Stimulated activated CD8-positive, alpha-beta memory T cell treated with anti-CD3 and anti-CD28 coated beads, Interleukin-4, amount 100 ng/mL, for 4 hours (primary cell): Measurements from ENCODE around the gene ERCC6.
A peak's percentile ranks its signal among the peaks of the same experiment; 100 is the strongest.

Source experiments
- DNase-seq, 2 donors: peaks; one replicate each; pipeline ENCODE4 v3.0.0-alpha.2; 2020; ENCODE audit warnings: low read depth in 2 of 2, low spot score in 1 of 2

ERCC6 gene

GRCh38 chr10:49538381-49539319, at the start of gene ERCC6:
ERCC6 (minus strand) TSS chr10:49539121.
- DNase-seq = peak; percentile 92 to 93

- DNase-seq = no peak
Observed at GRCh38 chr10:49587981-49588380, 49.1 kb upstream of the ERCC6 start.

GRCh38 chr10:49585387-49585786, 46.5 kb upstream of the ERCC6 start:
- no peak for DNase-seq

- no peak for DNase-seq
Observed at GRCh38 chr10:49579621-49580020, 40.7 kb upstream of the ERCC6 start.

DNA sequence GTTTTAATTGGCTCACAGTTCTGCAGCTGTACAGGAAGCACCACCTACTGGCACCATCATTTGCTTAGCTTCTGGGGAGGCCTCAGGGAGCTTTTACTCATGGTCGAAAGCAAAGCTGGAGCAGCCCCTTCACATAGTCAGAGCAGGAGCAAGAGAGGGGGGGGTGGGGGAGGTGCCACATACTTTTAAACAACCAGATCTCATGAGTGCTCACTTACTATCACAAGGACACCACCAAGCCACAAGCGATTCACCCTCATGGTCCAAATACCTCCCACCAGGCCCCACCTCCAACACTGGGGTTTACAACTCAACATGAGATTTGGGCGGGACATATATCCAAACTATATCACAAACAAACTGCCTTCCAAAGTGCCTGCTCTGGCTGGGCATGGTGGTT, 39.5 kb upstream of the ERCC6 start:
- DNase-seq = no peak

- DNase-seq = no peak
Observed at GRCh38 chr10:49577182-49577925, 38.4 kb upstream of the ERCC6 start.

- DNase-seq = no peak
Observed at GRCh38 chr10:49575489-49576072, 36.7 kb upstream of the ERCC6 start.

DNA sequence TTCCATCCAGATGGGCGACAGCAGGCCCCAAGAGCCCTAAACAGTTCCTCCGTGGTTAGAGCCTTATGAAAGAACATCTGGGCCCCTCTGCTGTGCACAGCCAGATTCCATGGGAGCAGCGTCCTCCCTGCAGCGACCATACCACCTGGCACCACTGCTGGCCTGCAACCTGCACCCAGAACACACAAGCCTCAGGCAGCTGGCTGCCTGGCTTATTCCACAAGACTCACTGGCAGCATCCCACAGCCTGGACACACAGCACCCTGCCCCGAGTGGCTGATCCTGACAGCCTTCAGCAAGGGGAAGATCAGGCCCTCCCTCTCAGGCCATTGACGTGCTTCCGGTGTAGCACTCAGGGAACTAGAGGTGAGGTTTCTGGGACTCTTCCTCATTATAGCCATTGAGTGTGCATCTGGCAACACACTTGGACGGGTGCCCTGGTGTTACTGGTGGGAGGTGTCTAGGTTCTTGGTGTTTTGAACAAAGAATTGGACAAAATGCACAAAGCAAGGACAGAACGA, 33.7 kb upstream of the ERCC6 start:
- no peak for DNase-seq

GRCh38 chr10:49571388-49571787, 32.5 kb upstream of the ERCC6 start:
- no peak for DNase-seq

DNA sequence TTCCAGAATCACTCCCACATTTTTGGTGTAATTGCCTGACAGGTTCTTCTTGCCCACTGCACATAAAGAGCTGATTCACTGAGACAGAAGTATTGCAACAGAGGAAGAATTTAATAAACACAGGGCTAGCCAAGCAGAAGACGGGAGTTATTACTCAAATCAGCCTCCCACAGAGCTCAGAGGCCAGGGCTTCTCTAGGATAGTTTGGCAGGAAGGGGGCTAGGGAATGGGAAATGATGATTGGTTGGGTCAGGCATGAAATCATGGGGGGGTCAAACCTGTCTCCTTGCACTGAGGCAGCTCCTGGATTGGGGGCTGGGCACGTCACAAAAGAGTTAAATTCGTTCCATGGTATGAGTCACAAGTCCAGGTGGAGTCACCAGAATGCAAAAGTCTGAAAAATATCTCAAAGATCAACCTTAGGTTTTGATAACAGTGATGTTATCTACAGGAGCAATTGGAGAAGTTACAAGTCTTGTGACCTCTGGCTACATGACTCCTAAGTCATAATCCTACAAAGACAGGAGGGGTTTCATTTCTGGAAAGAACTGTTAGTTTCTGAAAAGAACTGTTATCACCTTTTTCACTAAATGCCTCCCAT, 30.2 kb upstream of the ERCC6 start:
- DNase-seq = no peak

- DNase-seq = no peak
Observed at GRCh38 chr10:49568235-49568634, 29.3 kb upstream of the ERCC6 start.

- DNase-seq = no peak
Observed at GRCh38 chr10:49567810-49568209, 28.9 kb upstream of the ERCC6 start.

DNA sequence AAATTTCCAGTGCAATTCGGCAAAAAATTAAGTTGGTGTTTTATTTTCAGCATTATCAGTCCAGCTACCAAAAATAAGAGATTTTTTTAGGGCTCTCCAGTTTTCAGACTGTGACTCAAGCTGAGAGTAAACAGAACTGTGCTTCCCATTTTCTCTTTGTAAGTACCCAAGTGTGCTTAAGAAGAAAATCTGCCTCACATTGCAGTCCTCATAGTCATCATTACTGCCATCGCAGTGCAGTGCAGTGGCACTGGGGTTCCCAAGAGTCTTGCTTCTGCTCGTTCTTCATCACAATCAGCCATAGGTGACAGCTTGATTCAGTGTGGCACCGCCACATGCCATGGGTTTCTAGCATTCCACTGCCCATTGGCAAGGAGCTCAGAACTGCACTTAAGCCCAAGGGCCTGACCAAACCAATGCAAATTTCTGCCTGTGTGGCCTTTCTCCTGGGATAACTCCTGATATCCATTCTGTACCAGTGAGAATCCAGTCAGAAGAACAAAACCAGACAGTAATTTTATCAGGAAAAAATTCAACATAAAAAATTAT, 25.6 kb upstream of the ERCC6 start:
- DNase-seq = no peak

DNA sequence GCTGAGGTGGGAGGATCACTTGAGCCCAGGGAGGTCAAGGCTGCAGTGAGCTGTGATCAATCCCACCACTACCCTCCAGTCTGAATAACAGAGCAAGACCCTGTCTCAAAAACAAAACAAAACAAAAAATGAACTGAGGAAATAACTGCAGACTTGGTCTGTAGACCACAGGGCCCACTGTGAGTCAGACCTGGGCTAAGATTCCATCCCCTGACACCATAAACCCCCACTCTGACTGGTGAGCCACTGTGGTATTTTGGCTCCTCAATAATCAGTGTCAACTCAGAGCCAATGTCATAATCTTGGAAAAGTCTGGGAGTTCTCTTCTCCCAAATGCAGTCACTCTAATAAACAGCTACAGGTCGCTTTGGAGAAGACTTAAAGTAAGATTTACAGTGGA, 24.0 kb upstream of the ERCC6 start:
- no peak for DNase-seq

DNA sequence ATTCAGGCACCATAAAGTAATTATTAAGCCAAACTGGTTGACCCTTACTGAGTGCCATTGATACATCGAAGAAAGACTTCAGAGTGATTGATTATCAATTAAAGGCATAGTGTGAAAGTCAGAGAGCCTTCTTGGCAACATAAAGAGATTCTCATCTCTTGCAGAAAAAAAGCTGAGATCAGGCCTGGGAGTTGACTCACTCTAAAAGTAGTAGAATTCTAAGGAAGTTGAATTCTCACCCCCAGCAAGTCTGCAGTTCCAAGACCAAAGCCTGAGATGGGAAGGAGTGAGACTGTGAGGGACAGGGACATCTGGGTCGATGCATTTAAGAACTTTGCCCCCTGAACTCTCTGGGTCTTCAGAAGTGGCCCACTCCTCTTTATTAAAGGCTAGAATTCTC, 21.6 kb upstream of the ERCC6 start:
- no peak for DNase-seq

- DNase-seq = no peak
Observed at GRCh38 chr10:49559476-49559875, 20.6 kb upstream of the ERCC6 start.

GRCh38 chr10:49558190-49558589, 19.3 kb upstream of the ERCC6 start:
- DNase-seq = no peak

- no peak for DNase-seq
Observed at GRCh38 chr10:49557681-49558080, 18.8 kb upstream of the ERCC6 start.

DNA sequence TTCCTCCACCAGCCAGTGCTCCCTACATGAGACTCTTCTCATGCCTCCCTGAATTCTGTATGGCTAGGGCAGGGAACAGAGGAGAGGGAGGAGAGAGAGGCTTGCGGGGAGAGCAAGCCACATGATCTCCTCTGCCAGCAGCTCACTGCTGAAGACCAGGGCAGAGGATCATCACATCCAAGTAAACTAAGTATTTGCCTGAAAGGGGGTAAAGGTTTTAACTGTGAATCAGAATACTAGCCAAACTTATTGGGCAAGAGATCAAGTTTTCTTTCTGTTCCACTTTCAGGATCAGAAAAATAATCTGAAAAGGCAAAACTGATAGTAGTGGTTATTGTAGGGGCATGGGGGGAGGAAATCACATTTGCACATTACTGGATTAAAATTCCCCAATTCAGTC, 17.8 kb upstream of the ERCC6 start:
- no peak for DNase-seq

DNA sequence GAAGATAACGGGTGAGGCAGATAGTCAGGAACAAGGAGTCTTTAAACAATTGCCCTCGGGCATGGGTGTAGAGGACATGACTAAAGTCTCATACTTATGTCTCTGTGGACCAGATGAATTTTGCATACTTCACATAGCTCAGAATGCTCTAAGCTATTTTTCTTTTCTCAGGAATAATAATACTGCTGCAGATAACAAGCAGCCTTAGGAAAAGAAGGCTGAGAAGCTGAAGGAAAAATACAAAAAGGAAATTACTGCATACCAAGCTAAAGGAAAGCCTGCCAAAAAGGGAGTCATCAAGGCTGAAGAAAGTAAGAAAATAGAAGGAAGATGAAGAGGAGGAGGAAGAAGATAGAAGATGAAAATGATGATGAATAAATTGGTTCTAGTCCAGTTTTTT, 13.4 kb upstream of the ERCC6 start:
- no peak for DNase-seq

GRCh38 chr10:49550563-49550962, 11.6 kb upstream of the ERCC6 start:
- no peak for DNase-seq
